Stimulated activated CD8-positive, alpha-beta memory T cell treated with anti-CD3 and anti-CD28 coated beads, Interleukin-12 subunit alpha, Interleukin-12 subunit beta, amount 100 ng/mL, for 24 hours (primary cell): Measurements from ENCODE around the gene RER1.

Experiments
- DNase-seq: peaks from one replicate; pipeline ENCODE4 v3.0.0-alpha.2; 2020; ENCODE audit errors: extremely low read depth

RER1 gene

GRCh38 chr1:2353551-2354438 lies 37.8 kb upstream of the RER1 start:
- no peak for DNase-seq

DNA sequence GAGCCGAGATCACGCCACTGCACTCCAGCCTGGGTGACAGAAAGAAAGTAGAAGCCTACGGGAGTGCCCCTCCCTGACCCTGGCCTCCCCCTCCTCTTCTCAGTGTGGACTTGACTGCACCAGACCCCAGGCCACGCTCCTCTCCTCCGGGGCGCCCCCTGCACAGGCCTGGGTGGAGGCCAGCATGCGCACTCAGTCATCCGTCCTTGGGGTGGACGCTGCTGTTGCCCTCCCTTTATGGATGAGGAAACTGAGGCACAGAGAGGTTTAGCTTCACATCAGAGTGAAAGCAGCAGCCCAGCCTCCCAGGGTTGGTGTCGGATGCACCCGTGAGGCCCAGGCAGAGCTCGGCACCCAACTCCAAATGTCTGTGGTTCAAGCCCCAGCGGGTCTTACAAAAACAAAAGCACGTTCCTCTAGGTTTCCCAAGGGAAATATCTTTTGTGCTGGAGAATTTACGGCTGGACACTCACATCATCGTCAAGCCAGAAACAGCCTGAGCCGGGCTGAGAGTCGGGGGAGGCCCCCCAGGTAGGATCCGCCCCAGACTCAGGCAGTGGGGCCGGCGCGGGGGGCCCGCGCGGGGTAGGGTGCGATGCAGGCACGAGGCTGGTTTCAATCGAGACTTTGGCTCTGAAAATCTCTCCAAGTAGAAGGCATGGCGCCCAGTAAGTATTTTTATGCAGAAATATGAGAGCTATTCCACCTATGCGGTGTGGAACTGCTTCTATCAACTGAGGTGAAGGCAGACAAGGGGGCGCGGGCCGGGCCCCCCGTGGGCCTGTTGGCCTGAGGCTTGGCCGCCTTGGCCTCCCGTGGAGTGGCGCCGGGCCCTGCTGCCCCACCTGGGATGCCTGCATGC lies 36.9 kb upstream of the RER1 start:
- no peak for DNase-seq

DNA sequence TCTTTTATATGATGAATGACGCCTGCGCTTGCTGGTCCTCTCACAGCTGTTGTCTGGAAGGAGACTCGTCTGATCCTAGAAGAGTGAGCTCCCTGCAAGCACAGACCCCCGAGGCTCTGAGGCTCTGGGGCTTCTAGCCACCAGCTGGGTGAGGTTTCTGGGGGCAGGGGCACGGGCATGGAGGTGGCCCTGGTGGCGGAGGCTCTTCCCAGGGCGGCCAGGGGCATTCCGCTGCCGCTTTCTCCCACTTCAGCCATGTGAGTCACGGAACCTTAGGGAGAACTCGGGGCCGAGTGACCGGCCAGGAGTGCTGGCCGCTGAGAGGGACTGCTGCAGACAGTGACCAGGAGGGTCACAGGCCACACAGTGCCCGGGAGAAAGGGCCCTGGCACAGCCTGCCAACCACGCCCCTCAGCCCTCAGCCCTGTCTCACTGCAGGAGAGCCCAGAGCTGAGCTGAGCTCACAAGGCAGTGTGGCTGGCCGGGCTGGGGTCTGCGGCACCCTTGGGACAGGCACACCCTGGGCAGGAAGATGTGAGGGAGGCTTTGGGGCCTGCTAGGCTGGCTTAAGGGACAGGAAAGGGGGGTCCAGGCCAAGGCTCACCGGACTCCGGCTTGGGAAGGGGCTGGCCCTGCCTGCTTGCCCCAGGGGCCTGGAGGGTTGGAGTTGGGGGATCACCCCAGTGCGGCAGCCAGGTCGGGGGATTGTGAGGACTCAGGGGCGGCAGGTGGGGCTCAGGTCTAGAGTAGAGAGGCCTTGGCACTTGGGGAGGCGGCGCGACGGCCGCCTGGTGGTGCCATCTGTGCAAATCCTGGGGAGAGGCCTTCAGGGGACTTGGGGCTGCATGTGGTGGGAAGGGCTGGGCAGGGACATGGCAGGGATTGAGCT lies 36.0 kb upstream of the RER1 start:
- no peak for DNase-seq

- DNase-seq, result no peak
Observed at GRCh38 chr1:2356401-2356800, 35.2 kb upstream of the RER1 start.

DNA sequence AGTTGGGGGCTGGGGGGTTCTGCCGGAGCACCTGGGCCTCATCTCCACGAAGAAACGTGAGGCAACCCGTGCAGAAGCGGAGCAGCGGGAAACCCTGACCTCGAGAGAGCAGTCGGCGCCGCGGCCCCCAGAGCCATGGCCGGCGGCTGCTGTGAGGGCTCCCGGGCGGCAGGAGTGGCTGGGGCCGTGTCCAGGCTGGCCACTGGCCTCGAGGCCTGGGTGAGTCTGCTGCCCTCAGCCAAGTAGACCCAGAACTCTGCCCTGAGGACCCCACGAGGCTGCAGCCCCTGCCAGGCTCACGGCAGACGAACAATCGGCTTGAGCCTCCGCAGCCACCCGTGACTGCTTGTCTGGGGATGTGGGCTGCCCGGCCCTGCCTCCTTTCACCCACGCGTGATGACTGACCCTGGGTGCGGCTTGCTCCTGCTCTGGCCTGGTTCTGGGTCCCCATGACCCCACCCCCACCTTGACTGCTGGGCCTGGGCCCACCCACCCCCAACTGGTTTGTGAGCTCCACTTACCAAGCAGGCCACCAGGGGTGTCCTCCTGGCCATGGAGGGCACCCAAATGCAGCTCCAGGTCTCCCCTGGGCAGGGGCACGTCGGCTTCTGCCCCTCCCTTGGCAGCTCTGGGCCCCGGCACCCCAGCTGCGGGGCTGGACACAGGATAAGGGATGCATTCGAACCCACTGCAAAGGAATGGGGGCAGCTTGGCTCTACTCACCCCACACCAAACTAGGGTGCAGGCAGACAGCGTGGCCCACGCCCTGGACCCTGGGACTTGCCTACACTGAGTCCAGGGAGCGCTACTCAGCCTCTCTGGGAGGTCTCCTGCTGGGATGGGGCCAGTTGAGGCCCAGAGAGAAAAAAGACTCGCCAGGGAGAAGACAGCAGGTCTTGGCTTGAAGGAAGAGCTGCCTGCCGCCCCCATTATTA lies 34.5 kb upstream of the RER1 start:
- DNase-seq, result no peak

GRCh38 chr1:2358072-2358471 lies 33.6 kb upstream of the RER1 start:
- DNase-seq, result no peak

GRCh38 chr1:2358651-2359640 lies 32.7 kb upstream of the RER1 start:
- DNase-seq, result no peak

DNA sequence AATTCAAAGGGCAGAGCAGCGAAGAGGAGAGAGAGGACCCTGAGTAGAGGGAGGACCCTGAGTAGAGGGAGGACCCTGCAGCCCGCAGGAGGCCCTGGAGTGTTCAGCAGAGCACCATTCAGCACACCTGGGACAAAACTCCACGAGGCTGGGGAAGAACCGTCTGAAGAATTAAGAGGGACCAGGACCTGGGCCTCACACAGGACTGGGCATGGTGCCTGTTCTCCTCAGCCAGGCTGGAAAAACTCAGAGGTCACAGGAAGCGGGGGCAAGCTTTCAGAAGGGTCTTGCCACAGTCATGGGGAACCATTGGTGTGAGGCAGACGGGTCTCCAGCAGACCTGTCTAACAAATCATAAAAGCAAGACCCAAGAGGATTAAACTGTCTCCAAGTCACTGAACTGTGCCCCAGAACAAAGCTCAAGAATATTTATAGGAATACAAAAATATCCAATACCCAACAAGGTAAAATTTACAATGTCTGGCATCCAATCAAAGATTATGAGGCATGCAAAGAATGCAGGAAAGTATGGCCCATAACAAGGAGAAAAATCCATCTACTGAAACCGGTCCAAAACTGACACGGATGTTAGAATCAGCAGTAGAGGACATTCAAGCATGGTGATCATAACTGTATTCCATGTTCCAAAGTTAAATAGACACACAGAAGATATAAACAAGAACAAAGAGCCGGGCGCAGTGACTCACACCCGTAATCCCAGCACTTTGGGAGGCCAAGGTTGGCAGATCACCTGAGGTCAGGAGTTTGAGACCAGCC lies 30.9 kb upstream of the RER1 start:
- no peak for DNase-seq

- no peak for DNase-seq
Observed at GRCh38 chr1:2363847-2364513, 27.7 kb upstream of the RER1 start.

- no peak for DNase-seq
Observed at GRCh38 chr1:2368053-2368744, 23.4 kb upstream of the RER1 start.

GRCh38 chr1:2372551-2373490 lies 18.8 kb upstream of the RER1 start:
- no peak for DNase-seq

GRCh38 chr1:2373551-2374251 lies 17.9 kb upstream of the RER1 start:
- no peak for DNase-seq

DNA sequence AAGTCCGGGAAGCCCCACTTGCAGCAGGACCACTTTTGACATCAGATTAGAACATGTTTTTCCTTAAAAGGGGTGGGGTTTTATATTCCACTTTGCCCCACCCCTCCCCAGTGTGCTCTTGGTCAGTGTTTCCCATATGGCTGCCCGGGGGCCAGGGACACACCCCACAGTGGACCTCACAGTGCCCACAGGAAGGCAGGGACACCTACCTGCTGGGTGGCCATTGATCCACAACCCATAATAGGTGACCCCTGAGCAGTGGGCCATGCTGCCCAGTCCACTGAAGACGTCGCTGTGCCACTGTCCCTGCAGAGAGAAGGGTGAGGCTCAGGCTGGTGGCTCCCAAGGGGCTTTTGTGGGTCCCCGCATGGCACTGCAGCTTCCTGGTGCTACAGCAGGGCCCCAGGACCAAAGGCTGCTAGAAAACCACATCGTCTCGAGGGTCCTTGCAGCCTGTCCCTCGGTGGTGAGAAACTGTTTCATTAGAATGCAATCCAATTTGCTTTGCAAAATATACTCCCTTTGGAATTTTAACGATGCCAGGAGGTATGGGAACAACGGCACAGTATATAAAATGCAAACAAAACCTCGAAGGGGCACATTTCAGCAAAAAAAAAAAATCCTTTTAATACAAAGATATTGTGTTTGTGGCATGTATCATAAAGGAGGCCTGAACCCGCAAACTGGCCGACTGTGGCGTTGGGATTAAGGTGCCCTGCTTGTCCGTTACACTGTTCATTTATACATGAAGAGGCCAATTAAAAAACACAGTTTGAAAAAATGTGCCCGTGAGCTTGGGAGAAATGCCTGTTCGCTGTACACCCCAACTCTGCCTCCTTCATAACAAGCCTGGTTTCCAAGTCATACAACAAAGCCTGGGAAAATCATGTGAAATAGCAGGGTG lies 17.1 kb upstream of the RER1 start:
- no peak for DNase-seq

DNA sequence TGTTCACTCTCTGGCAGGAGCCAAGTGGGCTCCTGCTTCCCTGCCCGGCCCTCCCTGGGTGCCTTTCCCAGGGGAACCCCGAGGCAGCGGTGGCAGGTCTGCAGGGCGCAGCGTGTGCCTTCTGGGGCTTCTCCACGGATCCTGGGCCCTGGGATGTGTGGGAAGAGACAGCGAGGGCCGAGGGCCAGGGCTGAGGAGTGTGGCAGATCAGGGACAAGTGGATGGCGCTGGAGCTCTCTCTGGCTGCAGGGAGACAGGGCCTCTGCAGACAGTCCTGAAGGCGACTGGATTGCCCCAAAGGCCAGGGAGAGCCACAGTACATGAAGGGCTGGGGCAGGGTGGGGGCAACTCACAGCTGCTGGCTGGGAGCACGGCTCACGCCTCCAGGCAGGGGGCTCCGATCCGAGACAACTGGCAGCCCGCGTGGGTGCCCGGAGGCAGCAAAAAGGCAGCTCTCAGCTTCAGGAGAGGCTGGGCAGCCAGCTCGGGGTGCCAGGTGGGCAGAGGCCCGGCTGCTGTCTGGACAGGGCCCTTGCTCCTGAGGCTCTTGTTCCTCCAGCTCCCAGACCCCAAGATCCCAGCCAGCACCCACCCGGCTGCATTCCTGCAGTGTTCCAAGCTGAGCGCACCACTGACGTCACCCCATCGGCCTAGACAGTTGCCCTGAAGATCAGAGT lies 16.3 kb upstream of the RER1 start:
- no peak for DNase-seq
